ENCODE measurements around the gene DENND1A.

DNA sequence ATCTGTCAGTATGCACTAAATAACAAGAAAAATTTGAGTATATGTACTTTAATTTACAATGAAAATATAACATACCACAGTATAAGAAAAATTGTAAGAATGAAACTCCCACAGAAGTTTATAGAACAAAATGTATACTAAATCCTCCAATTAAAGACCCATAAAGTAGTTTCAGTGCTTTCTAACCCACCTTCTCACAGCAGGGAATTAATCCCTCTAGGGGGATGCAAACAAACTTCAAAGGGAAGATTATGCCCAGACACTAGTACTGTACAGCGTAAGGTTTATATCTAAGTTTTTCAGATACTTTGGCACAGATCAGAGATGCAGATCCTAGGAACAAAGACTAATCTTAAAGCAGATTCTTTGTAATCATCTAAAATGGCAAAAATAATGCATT, 57.2 kb downstream of the DENND1A start:
- TF ChIP-seq POLR2A (IDR thresholded peaks at IDR 0.05; ENCODE audit: low read length) (no peak), GATA1 (IDR thresholded peaks at IDR 0.05; ENCODE audit: low read depth, low read length) (no peak)
